NK-92 treated with Interleukin-12 subunit alpha and Interleukin-12 subunit beta, amount 100 ng/mL, for 24 hours (cell line): ENCODE results near the gene DLEC1.
A peak's percentile ranks its signal among the peaks of the same experiment; 100 is the strongest.
"Not testable (repeated sequence)": the region's sequence is repeated elsewhere in the genome, so short reads cannot be mapped to it uniquely, and the experiment has no call there.

ENCODE experiments used
- DNase-seq: peaks from one replicate; lab custom pipeline; 2025; lab: John Stamatoyannopoulos, UW

DLEC1 gene

DNA sequence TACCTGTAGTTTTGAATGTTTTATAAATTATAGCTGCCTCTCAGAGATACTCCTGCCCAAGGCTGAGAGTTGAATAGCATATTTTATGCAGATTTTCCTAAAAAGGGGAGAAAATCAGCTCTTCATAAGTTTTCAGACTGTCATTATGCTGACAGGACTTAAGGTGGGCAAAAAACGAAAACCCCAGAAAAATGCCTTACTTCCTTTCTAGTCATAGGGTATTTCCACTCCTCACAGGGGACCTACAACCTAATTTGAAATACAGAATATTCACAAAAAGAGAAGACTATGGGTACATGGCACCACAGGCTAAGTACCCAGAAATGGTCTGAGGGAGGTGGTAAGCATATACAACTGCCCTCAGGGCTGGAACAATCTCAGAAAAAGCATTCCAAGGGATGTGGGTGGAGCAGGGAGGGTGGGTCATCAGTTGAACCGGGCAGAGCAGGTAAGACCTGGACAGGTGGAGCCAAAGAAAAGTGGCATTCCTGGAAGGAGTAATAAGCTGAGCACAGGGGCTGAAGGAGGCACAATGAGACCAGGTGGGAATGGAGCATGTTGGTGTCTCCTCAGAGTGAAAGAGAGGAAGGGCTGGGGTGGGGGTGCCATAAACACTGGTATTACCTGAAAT is 115.7 kb downstream of the DLEC1 start:
- DNase-seq: no peak

DNA sequence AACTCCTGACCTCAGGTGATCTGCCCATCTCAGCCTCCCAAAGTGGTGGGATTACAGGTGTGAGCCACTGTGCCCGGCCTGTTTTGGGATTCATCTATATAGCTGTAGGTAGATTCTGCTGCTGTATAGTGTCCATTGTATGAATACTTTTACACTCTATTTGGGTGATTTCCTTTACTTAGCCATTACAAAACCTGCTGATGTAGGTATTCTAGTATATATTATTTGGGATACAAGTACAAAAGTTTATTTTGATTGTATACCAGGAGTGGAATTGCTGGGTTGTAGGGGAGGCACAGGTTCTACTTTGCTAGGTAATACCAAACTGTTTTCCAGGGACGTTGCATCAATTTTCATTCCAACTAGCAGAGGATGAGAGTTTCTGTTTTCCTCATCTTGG is 116.8 kb downstream of the DLEC1 start:
- no peak for DNase-seq

DNA sequence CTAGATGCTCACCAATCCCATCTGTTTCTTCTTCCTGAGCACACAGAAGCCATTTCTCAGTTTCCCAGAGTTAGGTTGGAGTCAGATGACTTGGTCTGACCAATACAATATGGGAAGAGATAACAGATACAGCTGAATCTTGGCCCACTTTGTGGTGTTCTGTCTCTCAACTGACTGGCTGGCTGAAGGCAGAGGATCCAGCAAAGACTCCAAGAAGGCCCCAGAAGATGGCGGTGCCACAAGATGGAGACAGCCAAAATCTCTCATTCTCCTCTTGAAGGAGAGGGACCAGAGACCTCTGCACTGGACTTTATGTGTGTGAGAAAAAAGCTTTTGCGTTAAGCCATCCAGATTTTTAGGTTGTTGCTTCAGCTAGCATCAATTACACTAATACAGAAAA is 118.1 kb downstream of the DLEC1 start:
- no peak for DNase-seq

DNA sequence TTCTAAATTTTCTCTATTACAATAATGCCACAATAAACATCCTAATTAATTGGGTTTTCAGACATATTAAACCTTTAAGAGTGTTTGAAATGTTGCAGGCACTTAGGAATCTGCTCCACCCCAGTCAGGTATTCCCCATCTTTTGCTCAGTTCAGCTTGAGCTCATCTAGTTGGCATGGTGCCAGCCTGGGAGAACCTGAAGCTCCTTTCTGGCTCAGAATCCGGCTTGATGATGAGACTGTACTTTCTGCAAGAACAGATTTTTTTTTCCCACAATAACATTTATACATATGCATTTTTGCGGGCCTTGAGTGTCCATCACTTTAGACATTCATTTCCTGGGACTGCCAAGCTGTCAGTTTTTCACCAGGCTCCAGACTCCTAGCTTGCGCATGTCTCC is 118.6 kb downstream of the DLEC1 start:
- no peak for DNase-seq

DNA sequence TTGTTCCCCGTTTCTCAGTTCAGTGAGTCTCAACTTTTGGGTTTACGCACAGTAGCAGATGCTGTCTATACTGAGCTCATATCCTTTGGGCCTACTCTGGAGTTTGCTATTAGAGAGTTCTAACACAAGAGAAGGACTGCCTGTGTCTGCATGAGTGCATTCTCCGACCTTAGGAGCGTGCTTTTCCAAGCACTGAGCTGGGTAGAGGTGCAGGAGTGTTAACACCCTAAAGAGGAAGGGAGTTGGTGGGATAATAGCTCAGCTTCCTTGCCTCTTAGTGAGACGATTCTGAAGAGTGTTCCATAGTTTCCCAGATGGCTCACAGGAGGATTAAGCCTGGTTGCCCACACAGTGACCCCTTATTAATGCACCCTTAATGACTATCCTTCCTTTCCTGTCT is 119.5 kb downstream of the DLEC1 start:
- no peak for DNase-seq

DNA sequence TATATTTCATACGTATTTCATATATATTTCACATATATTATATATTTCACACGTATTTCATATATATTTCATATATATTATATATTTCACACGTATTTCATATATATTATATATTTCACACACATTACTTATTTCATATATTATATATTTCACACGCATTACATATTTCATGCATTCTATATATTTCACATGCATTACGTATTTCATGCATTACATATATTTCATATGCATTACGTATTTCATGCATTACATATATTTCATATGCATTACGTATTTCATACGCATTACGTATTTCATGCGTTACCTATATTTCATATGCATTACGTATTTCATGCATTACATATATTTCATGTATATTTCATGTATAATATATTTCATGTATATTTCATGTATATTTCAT is 121.7 kb downstream of the DLEC1 start:
- not testable (repeated sequence) for DNase-seq

DNA sequence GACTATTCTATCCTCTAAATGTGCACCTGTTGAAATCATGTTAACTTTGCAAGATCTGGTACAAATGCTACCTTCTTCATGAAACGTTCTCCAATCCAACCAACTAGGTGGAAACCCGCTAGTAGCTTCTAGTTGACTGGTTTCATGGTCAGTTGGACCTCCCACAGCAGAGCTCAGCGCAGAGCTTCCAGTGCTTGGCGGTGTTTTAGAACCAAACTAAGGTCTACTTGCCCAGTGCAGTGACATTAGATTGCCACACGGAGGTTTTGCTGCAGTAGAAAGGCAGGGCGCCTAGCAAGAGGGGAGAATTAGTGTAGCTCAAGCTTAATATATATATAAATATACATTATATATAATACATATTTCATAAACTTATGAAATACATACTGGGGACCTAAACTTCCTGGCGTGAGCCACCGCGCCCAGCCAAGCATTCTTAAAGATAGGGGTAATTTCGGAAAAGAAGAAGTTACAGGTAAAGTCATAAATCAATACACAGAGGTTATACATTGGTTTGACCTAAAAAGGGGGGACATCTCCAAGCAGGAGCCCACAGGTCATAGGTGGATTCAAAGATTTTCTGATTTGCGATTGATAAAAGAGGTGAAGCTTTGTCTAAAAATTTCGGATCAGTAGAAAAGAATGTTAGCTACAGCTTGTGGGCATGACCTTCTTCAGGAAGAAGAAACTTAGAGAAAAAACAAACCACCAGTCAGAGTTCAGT is 124.3 kb downstream of the DLEC1 start:
- DNase-seq: no peak

DNA sequence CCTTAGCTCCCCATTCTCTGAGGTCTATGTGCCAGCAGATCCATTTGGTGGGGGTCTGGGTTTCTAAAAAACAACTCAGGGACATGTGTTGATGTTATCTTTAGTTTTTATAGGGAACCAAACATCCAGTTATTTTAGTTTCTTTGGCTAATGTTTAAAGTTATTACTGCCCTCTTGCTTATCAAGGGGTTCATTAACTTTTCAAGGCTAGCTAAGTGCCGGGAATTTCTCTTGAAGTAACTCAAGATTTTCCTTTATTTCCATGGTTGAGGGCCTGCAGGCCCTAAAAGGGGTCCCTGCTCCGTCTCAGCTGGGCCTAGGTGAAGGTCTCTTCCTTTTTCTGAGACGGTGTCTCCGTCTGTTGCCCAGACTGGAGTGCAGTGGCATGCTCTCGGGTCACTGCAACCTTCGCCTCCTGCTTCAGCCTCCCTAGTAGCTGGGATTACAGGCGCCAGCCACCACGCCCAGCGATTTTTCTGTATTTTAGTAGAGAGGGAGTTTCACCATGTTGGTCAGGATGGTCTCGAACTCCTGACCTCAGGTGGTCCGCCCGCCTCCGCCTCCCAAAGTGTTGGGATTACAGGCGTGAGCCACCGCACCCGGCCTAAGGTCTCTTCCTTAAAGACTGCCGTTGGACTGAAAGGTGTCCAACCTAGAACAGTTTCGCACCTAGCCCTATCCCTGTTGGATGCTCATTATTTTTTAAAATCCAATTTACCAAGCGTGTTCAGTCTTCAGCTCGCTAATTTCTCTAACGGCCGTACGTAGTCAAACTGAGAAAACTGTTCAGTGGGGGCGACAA is 125.0 kb downstream of the DLEC1 start:
- no peak for DNase-seq

DNA sequence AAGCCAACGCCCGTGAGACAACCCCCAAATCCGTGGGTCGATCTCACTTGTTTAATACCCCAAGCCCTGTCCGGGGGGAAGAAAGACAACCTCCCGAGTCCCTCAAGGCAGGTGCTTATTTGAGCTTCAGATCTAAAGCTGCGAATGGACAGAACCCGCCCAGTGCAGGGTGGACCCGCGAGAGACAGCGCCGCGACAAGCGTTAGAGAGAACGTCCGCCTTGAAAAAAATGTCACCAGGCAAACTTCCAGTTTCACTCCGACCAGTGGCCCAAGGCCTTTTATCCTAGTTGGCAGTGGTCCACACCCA is 125.6 kb downstream of the DLEC1 start:
- no peak for DNase-seq

DNA sequence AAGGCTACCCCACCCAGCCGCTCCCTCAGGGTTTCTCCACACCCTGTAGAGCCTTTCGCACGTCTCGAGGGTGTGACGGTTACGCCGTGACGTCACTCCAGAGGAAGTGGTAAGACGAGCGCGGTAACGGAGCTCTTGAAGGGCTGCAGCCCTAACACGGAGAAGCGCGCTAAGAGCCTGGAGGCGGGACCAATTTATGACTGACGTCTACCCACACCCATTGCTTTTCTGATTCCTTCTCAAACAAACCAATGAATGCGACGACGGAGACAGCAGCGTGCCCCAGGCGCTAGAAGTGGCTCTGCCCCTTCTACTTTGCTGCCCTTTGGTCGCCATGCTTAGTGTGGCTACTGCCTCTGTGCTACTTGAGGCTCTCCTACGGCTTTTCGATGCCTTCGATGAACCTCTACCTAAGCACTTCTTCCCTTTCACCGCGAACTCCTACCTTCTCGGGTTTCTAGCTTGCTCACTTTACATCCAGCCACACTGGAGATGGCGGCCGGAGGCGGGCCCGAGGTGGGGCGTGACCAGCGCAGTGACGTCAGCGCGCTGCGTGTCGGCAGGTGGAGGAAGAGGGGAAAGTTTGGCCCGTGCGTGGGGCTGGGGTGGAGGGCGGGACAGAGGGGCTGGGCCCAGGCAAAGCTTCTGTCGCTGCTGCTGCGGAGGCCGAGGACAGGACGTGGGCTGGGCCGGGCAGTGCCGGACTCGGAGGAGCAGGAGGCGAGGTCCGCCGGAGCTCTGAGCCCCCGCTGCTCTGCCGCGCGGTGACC is 126.1 kb downstream of the DLEC1 start, which contains the start of gene OXSR1:
Gene OXSR1, plus strand, starts transcription at position 586 of the 770 bp plus-strand sequence. CDS start 340 bp downstream, outside the sequence.
- peak; percentile 87 for DNase-seq

DNA sequence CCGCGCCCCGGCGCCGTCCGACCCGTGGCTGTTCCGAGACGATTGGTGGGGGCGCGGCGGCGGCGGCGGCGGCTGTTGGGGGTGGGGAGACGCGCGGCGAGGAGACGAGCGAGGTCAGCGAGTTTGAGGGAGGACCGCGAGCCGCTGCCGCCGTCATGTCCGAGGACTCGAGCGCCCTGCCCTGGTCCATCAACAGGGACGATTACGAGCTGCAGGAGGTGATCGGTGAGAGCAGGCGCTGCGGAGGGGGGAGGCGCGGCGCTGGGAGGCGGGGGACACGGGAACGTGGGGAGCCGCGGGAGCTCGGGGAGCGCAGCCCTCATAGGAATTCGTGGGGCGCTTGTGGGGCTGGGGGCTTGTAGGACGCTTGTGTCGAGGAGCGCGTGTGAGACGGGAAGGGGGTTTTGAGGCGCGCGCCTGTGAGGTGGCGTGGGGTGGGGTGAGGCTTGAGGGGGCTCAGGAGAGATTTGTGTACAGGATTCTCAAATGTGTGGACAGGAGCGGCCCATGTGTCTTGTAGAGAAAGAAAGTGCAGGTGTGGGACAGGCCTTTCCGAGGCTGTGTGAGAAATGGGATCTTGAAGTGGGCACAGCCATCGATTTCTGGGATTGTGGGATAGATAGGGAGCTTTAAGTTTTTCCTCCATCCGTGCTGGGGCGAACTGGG is 126.8 kb downstream of the DLEC1 start:
- no peak for DNase-seq

DNA sequence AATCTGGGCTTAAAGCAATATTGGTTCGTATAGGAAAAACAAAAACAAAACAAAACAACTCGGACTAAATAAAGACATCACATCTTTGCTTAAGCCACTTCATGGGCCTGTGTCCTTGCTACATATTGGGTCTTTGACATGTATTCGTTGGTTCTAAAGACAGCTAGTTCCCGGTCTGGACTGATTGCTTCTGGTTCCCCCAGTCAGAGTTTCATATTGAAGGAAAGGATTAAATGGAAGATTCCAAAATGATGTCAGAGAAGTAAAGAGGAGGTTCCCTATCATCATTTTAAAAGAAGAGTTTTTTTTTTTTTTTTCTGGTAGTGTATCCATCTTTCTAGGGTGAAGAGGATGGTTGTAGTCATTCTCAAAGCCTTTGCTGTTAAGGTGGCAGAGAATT is 128.6 kb downstream of the DLEC1 start:
- no peak for DNase-seq

DNA sequence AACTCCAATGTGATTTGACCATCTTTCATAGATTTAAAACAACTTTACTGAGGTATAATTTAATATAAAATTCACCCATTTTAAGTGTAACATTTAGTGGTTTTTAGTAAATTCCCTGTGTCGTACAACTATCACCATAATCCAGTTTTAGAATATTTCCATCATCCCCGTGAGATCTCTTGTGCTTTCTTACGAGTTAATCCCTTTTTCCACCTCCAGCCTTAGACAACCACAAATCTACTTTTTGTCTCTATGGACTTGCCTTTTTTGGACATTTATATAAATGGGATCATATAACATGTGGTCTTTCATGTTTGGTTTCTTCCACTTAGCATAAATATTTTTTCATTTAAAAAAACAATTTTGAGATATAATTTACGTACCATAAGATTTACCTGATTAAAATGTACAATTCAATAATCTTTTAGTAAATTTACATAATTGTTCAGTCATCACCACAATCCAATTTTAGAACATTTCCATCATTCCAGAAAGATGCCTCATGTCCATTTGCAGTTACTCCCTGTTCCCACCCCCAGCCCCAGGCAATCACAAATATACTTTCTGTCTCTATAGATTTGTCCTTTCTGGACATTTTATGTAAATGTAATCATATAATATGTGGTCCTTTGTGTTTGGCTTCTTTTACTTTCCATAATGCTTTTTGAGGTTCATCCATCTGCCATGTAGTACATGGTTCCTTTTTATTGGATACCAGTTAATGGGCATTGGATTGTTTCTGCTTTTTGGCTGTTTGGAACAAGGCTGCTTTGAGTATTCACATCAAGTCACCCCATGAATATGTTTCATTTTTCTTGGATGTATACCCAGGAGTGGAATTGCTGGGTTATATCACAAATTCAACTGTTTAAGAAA is 129.4 kb downstream of the DLEC1 start:
- no peak for DNase-seq

DNA sequence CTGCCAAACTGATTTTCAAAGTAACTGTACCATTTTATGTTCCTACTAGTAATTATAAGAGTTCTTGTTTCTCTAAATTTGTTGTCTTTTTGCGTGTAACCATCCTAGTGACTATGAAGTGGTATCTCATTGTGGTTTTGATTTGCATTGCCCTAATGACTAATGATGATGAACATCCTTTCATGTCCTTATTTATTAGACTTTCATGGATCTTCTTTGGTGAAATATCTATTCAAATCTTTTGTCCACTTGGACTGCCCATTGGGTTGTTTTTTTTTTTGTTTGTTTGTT is 130.0 kb downstream of the DLEC1 start:
- no peak for DNase-seq

DNA sequence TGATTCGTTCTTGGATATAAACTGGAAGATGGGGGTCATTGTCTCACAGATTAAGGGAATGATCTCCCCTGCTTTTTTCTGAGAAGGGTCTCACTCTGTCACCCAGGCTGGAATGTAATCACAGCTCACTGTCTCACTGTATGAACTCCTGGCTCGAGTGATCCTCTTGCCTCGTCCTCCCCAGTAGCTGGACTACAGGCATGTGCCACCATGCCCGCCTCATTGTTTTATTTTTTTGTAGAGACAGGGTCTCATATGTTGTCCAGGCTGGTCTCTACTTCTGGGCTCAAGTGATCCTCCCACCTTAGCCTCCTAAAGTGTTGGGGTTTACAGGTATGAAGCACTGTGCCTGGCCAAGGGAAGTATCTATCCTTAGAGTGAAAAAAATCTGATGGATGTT is 131.7 kb downstream of the DLEC1 start:
- no peak for DNase-seq

DNA sequence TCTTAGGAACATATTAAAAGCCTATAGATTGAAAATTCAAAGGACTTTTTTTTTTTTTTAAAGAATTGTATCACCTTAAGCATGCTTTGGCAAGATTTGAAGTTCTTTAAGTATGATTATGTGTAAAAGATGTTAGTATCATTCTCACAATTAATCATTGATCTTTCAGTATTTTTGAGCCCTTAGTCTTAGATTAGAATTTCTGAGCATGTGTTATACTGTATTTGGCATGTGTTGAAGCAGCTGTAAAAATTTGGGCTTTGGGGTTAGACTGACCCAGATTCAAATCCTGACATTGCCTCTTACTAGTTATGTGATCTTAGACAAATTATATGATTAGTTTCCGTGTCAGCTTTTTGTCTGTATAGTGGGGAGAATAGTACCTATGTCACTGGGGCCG is 132.6 kb downstream of the DLEC1 start:
- no peak for DNase-seq
